GDM1 (cell line): Measurements from ENCODE around the gene HOXA2.

Experiments
- DNase-seq: peaks from one replicate; lab custom pipeline; 2025; lab: John Stamatoyannopoulos, UW

Gene HOXA2

GRCh38 chr7:27111751-27112277 lies 9.3 kb upstream of the HOXA2 start:
- DNase-seq, result no peak

- no peak for DNase-seq
Measured at GRCh38 chr7:27111042-27111750, 8.7 kb upstream of the HOXA2 start.

GRCh38 chr7:27110186-27111031 lies 7.9 kb upstream of the HOXA2 start:
- no peak for DNase-seq

GRCh38 chr7:27109466-27110185 lies 7.1 kb upstream of the HOXA2 start:
- DNase-seq, result no peak

GRCh38 chr7:27108390-27109127 lies 6.1 kb upstream of the HOXA2 start:
- DNase-seq, result no peak

- no peak for DNase-seq
Measured at GRCh38 chr7:27107391-27108381, 5.2 kb upstream of the HOXA2 start.

- no peak for DNase-seq
Measured at GRCh38 chr7:27106901-27107240, 4.4 kb upstream of the HOXA2 start.

GRCh38 chr7:27106181-27106900 lies 3.9 kb upstream of the HOXA2 start:
- DNase-seq, result no peak

GRCh38 chr7:27105301-27106031 lies 3.0 kb upstream of the HOXA2 start:
- no peak for DNase-seq

GRCh38 chr7:27104341-27105058 lies 2.0 kb upstream of the HOXA2 start:
- DNase-seq, result no peak

GRCh38 chr7:27103489-27104226 lies 1.2 kb upstream of the HOXA2 start:
- no peak for DNase-seq

- no peak for DNase-seq
Measured at GRCh38 chr7:27101957-27102580, 414 bp downstream of the HOXA2 start.

- DNase-seq, result no peak
Measured at GRCh38 chr7:27101171-27101956, 1.1 kb downstream of the HOXA2 start.

- no peak for DNase-seq
Measured at GRCh38 chr7:27100694-27101170, 1.8 kb downstream of the HOXA2 start.

GRCh38 chr7:27099453-27100370 lies 2.8 kb downstream of the HOXA2 start:
- DNase-seq, result no peak
